K562 (cell line): ENCODE data around the gene CASP6. TPM values are rescaled to one million over a fixed set of nuclear protein-coding genes. Genes with fewer than 3 reads are reported as not detected.

Experiments
- AFF1 ChIP-seq, 2 experiments: fragments of 450-650 bp; IDR thresholded peaks; 2 replicates each; pipeline ENCODE4 v1.6.1; 2018; ENCODE audit warnings: mild to moderate bottlenecking in 2 of 2, low read depth in 1 of 2; ENCODE audit not compliant: partially characterized antibody in 2 of 2
- BCLAF1 ChIP-seq, 2 experiments: fragments of 450-650 bp in 1 of 2; IDR thresholded peaks; 2 replicates each; pipeline ENCODE4 v1.6.1; 2011 to 2017; ENCODE audit warnings: low read depth in 2 of 2, antibody characterized with exemption in 1 of 2, borderline replicate concordance in 1 of 2, low read length in 1 of 2, mild to moderate bottlenecking in 1 of 2, mixed read lengths in 1 of 2; ENCODE audit not compliant: control insufficient read depth in 1 of 2
- ELF2 ChIP-seq: fragments of 250-450 bp; sonication (Bioruptor Pico); IDR thresholded peaks from 2 replicates; pipeline ENCODE4 v1.5.0; 2021; ENCODE audit warnings: mild to moderate bottlenecking
- HMG20B ChIP-seq: fragments of 250-450 bp; sonication (Bioruptor Pico); IDR thresholded peaks from 2 replicates; pipeline ENCODE4 v1.5.0; 2021; ENCODE audit warnings: mild to moderate bottlenecking
- KDM4B ChIP-seq, 2 experiments: fragments of 450-650 bp in 1 of 2; sonication (generic) in 1 of 2; IDR thresholded peaks; 2 replicates each; pipeline ENCODE4 v1.6.1; 2016 to 2017; ENCODE audit warnings: borderline replicate concordance in 2 of 2, antibody characterized with exemption in 1 of 2, low read depth in 1 of 2, mild to moderate bottlenecking in 1 of 2
- MCM3 ChIP-seq: fragments of 450-650 bp; IDR thresholded peaks from 2 replicates; pipeline ENCODE4 v1.6.1; 2016
- NFATC3 ChIP-seq: fragments of 450-650 bp; IDR thresholded peaks from 2 replicates; pipeline ENCODE4 v1.6.1; 2017; ENCODE audit warnings: mild to moderate bottlenecking
- NR0B1 ChIP-seq: fragments of 450-650 bp; IDR thresholded peaks from one replicate; pipeline ENCODE4 v1.6.1; 2018; ENCODE audit warnings: mild to moderate bottlenecking, moderate library complexity; ENCODE audit not compliant: partially characterized antibody
- POLR2B ChIP-seq: fragments of 450-650 bp; IDR thresholded peaks from 2 replicates; pipeline ENCODE4 v1.6.1; 2018; ENCODE audit warnings: low read depth; ENCODE audit not compliant: partially characterized antibody
- SNAPC5 ChIP-seq: fragments of 250-450 bp; sonication (Bioruptor Pico); IDR thresholded peaks from 2 replicates; pipeline ENCODE4 v1.8.0; 2021; ENCODE audit warnings: moderate library complexity, mild to moderate bottlenecking, inconsistent platforms
- TCF7L2 ChIP-seq: fragments of 150-350 bp; IDR thresholded peaks from 2 replicates; pipeline ENCODE4 v1.6.1; 2016; ENCODE audit warnings: low read depth, mild to moderate bottlenecking, low read length, moderate library complexity
- TSHZ1 ChIP-seq: fragments of 250-450 bp; sonication (Bioruptor Pico); IDR thresholded peaks from 2 replicates; pipeline ENCODE4 v1.4.0; 2020; ENCODE audit warnings: mild to moderate bottlenecking, moderate library complexity
- ZNF436 ChIP-seq: fragments of 250-450, 450-650 bp; sonication (Bioruptor Pico); formaldehyde crosslinking; IDR thresholded peaks from 2 replicates; pipeline ENCODE4 v1.7.0; 2020; ENCODE audit warnings: mild to moderate bottlenecking
- polyA plus RNA-seq, 8 experiments: library from polyadenylated mRNA; depleted of rRNA in 4 of 8; stranded (reverse) in 5 of 8; unstranded in 3 of 8; fragments of >200 nt; fragmentation: Nextera tagmentation in 2 of 8; fragmentation: Illumina TruSeq in 1 of 8; extraction: Ambion mirVana in 2 of 8; extraction: Trizol in 1 of 8; gene quantifications; 2 replicates each; pipeline versions ENCODE4 v1.2.1 to v1.2.3, GENCODE V29; 2011 to 2014; ENCODE audit warnings: inconsistent platforms in 1 of 8, missing spikeins in 1 of 8
- total RNA-seq, 7 experiments: library from RNA; depleted of rRNA in 6 of 7; stranded (reverse); fragments of >200 nt in 6 of 7; fragmentation: Illumina TruSeq in 2 of 7; extraction: Trizol in 2 of 7; gene quantifications; 2 replicates each; pipeline versions ENCODE4 v1.2.1 to v1.2.3, GENCODE V29; 2011 to 2021; ENCODE audit warnings: low replicate concordance in 1 of 7

Gene CASP6
- total and polyA plus RNA-seq, 9 of the 15 experiments (the other 6 are each of a cell fraction or from before 2014, with no cell fraction given) = 20.8 to 72.7 (median 39.1) TPM

- TF ChIP-seq BCLAF1 (IDR thresholded peaks at IDR 0.05; ENCODE audit: borderline replicate concordance in 1 of 2, control insufficient read depth in 1 of 2, low read depth in 2 of 2, low read length in 1 of 2) (no peak), ZNF436 (CRISPR knock-in tag) (no peak), POLR2B (peak; percentile 15), ELF2 (CRISPR knock-in tag) (no peak), HMG20B (CRISPR knock-in tag) (no peak), TSHZ1 (CRISPR knock-in tag) (no peak), AFF1 (IDR thresholded peaks at IDR 0.05; ENCODE audit: low read depth in 1 of 2, partially characterized antibody in 2 of 2) (peak in 1 of 2 experiments; percentile 90), NFATC3 (no peak), KDM4B (IDR thresholded peaks at IDR 0.05; ENCODE audit: borderline replicate concordance in 2 of 2, low read depth in 1 of 2) (no peak; a peak in 1 of 4 replicates), MCM3 (no peak), NR0B1 (no peak), SNAPC5 (CRISPR knock-in tag) (no peak), TCF7L2 (no peak)
Measured at GRCh38 chr4:109729718-109730618, 26.7 kb upstream of the CASP6 start, which contains the start of gene PLA2G12A (continued).
